ENCODE measurements around the gene KCNQ1. TPM values are rescaled to one million over a fixed set of nuclear protein-coding genes. Genes with fewer than 3 reads are reported as not detected.

KCNQ1 gene
- polyA plus RNA-seq, 1 of the 3 experiments (the other 2 are of a cell fraction): 0.05 TPM

- H3K79me2 ChIP-seq (ENCODE audit: insufficient read depth): no peaks in the 10 kb centered on the region
Observed at GRCh38 chr11:2481253-2481652, 36.4 kb downstream of the KCNQ1 start.

More at GRCh38 chr11:2481253-2481652, 36.4 kb downstream of the KCNQ1 start:
- H2AFZ ChIP-seq (ENCODE audit: low read depth): no peak overlapping the region
- H3K4me2 ChIP-seq: no peak overlapping the region
- H3K27ac ChIP-seq (ENCODE audit: low read depth in 2 of 2, low read length in 1 of 2): no peak overlapping the region
- H4K20me1 ChIP-seq (ENCODE audit: insufficient read depth): no peaks in the 10 kb centered on the region
- no peaks in the 10 kb centered on the region for H3K27me3 ChIP-seq (ENCODE audit: insufficient read depth)
- H3F3A ChIP-seq (replicated peaks; ENCODE audit: insufficient read depth): no peaks in the 10 kb centered on the region
- no peak for DNase-seq
- no peak overlapping the region for H3K4me3 ChIP-seq (ENCODE audit: low read depth in 2 of 2, low read length in 1 of 2)
- ChIA-PET CTCF (interaction anchor here (4.0 kb wide), 1 partner anchor 50 kb away, joined by 23 read pairs; no protein-coding TSS in a partner anchor), POLR2A (no interaction called here)
- no peaks in the 10 kb centered on the region for H3K9me2 ChIP-seq
- H3K36me3 ChIP-seq (replicated peaks in 1 of 2; ENCODE audit: control insufficient read depth in 1 of 2, insufficient read depth in 2 of 2, low read length in 1 of 2): no peaks in the 10 kb centered on the region
- no peak overlapping the region for H3K9ac ChIP-seq
- peaks cover 0 to 9% of the 10 kb centered on the region in 2 experiments; a peak in 1 of 4 replicates for H3K4me1 ChIP-seq (ENCODE audit: control insufficient read depth in 1 of 2, insufficient read depth in 2 of 2, low read depth in 1 of 2, low read length in 1 of 2)
- H3K9me3 ChIP-seq: no peaks in the 10 kb centered on the region
- TF ChIP-seq IRF3 (IDR thresholded peaks at IDR 0.05; ENCODE audit: low read depth, low read length) (no peak), EP300 (IDR thresholded peaks at IDR 0.05; ENCODE audit: borderline replicate concordance in 1 of 2, low read depth in 1 of 2, low read length in 1 of 2) (no peak), SIN3A (IDR thresholded peaks at IDR 0.05; ENCODE audit: borderline replicate concordance, low read depth, low read length) (no peak), FOSL2 (IDR thresholded peaks at IDR 0.05; ENCODE audit: borderline replicate concordance, low read depth) (no peak), YY1 (IDR thresholded peaks at IDR 0.05; ENCODE audit: low read depth) (no peak), RXRA (IDR thresholded peaks at IDR 0.05; ENCODE audit: borderline replicate concordance, low read depth) (no peak), RAD21 (IDR thresholded peaks at IDR 0.05; ENCODE audit: low read length) (no peak), CHD2 (IDR thresholded peaks at IDR 0.05; ENCODE audit: low read length, partially characterized antibody) (no peak), RFX5 (IDR thresholded peaks at IDR 0.05; ENCODE audit: low read length) (no peak), ELF1 (IDR thresholded peaks at IDR 0.05) (no peak), MEF2A (IDR thresholded peaks at IDR 0.05; ENCODE audit: borderline replicate concordance, low read depth) (no peak), TCF12 (IDR thresholded peaks at IDR 0.05) (no peak), USF2 (IDR thresholded peaks at IDR 0.05; ENCODE audit: borderline replicate concordance, low read depth, low read length) (no peak), MAX (IDR thresholded peaks at IDR 0.05; ENCODE audit: low read depth) (no peak), JUND (IDR thresholded peaks at IDR 0.05) (no peak), POLR2AphosphoS5 (IDR thresholded peaks at IDR 0.05; ENCODE audit: low read depth, low read length) (no peak), ZBTB33 (IDR thresholded peaks at IDR 0.05; ENCODE audit: borderline replicate concordance, low read depth) (no peak)
- TF ChIP-seq, protein P1, sequence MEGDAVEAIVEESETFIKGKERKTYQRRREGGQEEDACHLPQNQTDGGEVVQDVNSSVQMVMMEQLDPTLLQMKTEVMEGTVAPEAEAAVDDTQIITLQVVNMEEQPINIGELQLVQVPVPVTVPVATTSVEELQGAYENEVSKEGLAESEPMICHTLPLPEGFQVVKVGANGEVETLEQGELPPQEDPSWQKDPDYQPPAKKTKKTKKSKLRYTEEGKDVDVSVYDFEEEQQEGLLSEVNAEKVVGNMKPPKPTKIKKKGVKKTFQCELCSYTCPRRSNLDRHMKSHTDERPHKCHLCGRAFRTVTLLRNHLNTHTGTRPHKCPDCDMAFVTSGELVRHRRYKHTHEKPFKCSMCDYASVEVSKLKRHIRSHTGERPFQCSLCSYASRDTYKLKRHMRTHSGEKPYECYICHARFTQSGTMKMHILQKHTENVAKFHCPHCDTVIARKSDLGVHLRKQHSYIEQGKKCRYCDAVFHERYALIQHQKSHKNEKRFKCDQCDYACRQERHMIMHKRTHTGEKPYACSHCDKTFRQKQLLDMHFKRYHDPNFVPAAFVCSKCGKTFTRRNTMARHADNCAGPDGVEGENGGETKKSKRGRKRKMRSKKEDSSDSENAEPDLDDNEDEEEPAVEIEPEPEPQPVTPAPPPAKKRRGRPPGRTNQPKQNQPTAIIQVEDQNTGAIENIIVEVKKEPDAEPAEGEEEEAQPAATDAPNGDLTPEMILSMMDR (IDR thresholded peaks at IDR 0.05): no peak
- TF ChIP-seq, protein P2, sequence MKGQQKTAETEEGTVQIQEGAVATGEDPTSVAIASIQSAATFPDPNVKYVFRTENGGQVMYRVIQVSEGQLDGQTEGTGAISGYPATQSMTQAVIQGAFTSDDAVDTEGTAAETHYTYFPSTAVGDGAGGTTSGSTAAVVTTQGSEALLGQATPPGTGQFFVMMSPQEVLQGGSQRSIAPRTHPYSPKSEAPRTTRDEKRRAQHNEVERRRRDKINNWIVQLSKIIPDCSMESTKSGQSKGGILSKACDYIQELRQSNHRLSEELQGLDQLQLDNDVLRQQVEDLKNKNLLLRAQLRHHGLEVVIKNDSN (IDR thresholded peaks at IDR 0.05; ENCODE audit: borderline replicate concordance, low read depth): no peak
- TF ChIP-seq, protein P3, sequence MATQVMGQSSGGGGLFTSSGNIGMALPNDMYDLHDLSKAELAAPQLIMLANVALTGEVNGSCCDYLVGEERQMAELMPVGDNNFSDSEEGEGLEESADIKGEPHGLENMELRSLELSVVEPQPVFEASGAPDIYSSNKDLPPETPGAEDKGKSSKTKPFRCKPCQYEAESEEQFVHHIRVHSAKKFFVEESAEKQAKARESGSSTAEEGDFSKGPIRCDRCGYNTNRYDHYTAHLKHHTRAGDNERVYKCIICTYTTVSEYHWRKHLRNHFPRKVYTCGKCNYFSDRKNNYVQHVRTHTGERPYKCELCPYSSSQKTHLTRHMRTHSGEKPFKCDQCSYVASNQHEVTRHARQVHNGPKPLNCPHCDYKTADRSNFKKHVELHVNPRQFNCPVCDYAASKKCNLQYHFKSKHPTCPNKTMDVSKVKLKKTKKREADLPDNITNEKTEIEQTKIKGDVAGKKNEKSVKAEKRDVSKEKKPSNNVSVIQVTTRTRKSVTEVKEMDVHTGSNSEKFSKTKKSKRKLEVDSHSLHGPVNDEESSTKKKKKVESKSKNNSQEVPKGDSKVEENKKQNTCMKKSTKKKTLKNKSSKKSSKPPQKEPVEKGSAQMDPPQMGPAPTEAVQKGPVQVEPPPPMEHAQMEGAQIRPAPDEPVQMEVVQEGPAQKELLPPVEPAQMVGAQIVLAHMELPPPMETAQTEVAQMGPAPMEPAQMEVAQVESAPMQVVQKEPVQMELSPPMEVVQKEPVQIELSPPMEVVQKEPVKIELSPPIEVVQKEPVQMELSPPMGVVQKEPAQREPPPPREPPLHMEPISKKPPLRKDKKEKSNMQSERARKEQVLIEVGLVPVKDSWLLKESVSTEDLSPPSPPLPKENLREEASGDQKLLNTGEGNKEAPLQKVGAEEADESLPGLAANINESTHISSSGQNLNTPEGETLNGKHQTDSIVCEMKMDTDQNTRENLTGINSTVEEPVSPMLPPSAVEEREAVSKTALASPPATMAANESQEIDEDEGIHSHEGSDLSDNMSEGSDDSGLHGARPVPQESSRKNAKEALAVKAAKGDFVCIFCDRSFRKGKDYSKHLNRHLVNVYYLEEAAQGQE (IDR thresholded peaks at IDR 0.05; ENCODE audit: low read depth, low read length): no peak
- WGBS (ENCODE audit: low lambda C conversion rate): 56% methylated on average over 14 of the region's 14 CpGs

All from SK-N-SH (cell line).